ENCODE measurements around the gene RNF5. TPM values are rescaled to one million over a fixed set of nuclear protein-coding genes. Genes with fewer than 3 reads are reported as not detected.
A peak's percentile ranks its signal among the peaks of the same experiment; 100 is the strongest.

The RNF5 gene
- total and polyA plus RNA-seq, 9 of the 15 experiments (the other 6 are each of a cell fraction or from before 2014, with no cell fraction given): 62.2 to 245 (median 129) TPM

DNA sequence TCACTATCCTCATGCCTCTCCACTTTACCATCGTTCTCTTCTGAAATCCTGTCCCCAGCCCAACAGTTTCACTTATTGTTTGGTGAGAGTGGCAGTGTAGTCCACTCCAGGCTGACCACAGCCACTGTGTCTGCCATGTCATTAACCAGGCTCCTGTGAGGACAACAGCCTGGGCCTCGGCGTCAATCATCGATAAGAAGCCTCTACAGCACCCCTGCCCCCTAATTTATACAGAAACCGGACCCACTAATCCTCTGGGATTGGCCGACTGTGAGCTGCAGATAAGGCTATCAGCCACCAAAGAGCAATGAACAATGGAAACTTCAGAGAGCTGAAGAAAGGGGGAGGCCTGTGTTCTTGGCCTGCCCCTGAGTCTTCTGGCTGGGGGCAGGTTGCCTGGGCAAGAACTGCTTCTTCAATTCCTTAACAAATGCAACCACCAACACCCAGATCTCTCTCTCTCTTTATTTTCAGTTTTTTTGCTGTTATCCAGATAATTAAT lies 10.4 kb upstream of the RNF5 start (continued):
- TF ChIP-seq, protein P1, sequence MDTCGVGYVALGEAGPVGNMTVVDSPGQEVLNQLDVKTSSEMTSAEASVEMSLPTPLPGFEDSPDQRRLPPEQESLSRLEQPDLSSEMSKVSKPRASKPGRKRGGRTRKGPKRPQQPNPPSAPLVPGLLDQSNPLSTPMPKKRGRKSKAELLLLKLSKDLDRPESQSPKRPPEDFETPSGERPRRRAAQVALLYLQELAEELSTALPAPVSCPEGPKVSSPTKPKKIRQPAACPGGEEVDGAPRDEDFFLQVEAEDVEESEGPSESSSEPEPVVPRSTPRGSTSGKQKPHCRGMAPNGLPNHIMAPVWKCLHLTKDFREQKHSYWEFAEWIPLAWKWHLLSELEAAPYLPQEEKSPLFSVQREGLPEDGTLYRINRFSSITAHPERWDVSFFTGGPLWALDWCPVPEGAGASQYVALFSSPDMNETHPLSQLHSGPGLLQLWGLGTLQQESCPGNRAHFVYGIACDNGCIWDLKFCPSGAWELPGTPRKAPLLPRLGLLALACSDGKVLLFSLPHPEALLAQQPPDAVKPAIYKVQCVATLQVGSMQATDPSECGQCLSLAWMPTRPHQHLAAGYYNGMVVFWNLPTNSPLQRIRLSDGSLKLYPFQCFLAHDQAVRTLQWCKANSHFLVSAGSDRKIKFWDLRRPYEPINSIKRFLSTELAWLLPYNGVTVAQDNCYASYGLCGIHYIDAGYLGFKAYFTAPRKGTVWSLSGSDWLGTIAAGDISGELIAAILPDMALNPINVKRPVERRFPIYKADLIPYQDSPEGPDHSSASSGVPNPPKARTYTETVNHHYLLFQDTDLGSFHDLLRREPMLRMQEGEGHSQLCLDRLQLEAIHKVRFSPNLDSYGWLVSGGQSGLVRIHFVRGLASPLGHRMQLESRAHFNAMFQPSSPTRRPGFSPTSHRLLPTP (IDR thresholded peaks at IDR 0.05; ENCODE audit: borderline replicate concordance, extremely low read depth, insufficient read length): no peak
- TF ChIP-seq SRSF9 (IDR thresholded peaks at IDR 0.05; ENCODE audit: borderline replicate concordance, low read depth, low read length) (no peak), ILF3 (IDR thresholded peaks at IDR 0.05; ENCODE audit: borderline replicate concordance) (peak; percentile 54; the same call in 1 of the 2 replicates), BRCA1 (IDR thresholded peaks at IDR 0.05) (no peak), BRCA1 (CRISPR knock-in tag; IDR thresholded peaks at IDR 0.05) (no peak), ZNF785 (CRISPR knock-in tag; IDR thresholded peaks at IDR 0.05) (no peak), ATF7 (IDR thresholded peaks at IDR 0.05) (peak; percentile 76), JUND (IDR thresholded peaks at IDR 0.05; ENCODE audit: borderline replicate concordance, low read depth, low read length) (peak; percentile 83), JUND (tag; IDR thresholded peaks at IDR 0.05; ENCODE audit: borderline replicate concordance, low read depth, low read length) (peak; percentile 66; the same call in 1 of the 3 replicates), EGR1 (conservative IDR thresholded peaks at IDR 0.05) (no peak), ZNF311 (CRISPR knock-in tag; IDR thresholded peaks at IDR 0.05) (peak; percentile 41; the same call in 1 of the 2 replicates), PHB2 (IDR thresholded peaks at IDR 0.05; ENCODE audit: low read depth) (peak; percentile 79; the same call in 1 of the 2 replicates), TRIM28 (IDR thresholded peaks at IDR 0.05) (peak; percentile 91; the same call in 1 of the 2 replicates), ZNF197 (CRISPR knock-in tag; IDR thresholded peaks at IDR 0.05; ENCODE audit: low read depth) (peak; percentile 83; the same call in 1 of the 2 replicates), ZNF561 (CRISPR knock-in tag; conservative IDR thresholded peaks at IDR 0.05) (no peak), ZNF766 (CRISPR knock-in tag; conservative IDR thresholded peaks at IDR 0.05) (peak; percentile 95), NCOA1 (IDR thresholded peaks at IDR 0.05; ENCODE audit: low read depth) (peak; percentile 87; the same call in 1 of the 2 replicates), NFIX (CRISPR knock-in tag; IDR thresholded peaks at IDR 0.05; ENCODE audit: low read depth) (no peak)
- TF ChIP-seq, protein P2, sequence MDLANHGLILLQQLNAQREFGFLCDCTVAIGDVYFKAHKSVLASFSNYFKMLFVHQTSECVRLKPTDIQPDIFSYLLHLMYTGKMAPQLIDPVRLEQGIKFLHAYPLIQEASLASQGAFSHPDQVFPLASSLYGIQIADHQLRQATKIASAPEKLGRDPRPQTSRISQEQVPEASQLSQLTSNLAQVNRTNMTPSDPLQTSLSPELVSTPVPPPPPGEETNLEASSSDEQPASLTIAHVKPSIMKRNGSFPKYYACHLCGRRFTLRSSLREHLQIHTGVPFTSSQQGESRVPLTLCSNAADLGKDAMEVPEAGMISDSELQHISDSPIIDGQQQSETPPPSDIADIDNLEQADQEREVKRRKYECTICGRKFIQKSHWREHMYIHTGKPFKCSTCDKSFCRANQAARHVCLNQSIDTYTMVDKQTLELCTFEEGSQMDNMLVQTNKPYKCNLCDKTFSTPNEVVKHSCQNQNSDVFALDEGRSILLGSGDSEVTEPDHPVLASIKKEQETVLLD (IDR thresholded peaks at IDR 0.05): peak; percentile 79
- TF ChIP-seq, protein P3, sequence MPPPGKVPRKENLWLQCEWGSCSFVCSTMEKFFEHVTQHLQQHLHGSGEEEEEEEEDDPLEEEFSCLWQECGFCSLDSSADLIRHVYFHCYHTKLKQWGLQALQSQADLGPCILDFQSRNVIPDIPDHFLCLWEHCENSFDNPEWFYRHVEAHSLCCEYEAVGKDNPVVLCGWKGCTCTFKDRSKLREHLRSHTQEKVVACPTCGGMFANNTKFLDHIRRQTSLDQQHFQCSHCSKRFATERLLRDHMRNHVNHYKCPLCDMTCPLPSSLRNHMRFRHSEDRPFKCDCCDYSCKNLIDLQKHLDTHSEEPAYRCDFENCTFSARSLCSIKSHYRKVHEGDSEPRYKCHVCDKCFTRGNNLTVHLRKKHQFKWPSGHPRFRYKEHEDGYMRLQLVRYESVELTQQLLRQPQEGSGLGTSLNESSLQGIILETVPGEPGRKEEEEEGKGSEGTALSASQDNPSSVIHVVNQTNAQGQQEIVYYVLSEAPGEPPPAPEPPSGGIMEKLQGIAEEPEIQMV (tag; conservative IDR thresholded peaks at IDR 0.05; ENCODE audit: low read depth): peak; percentile 44; the same call in 1 of the 2 replicates
- TF ChIP-seq, protein P4, sequence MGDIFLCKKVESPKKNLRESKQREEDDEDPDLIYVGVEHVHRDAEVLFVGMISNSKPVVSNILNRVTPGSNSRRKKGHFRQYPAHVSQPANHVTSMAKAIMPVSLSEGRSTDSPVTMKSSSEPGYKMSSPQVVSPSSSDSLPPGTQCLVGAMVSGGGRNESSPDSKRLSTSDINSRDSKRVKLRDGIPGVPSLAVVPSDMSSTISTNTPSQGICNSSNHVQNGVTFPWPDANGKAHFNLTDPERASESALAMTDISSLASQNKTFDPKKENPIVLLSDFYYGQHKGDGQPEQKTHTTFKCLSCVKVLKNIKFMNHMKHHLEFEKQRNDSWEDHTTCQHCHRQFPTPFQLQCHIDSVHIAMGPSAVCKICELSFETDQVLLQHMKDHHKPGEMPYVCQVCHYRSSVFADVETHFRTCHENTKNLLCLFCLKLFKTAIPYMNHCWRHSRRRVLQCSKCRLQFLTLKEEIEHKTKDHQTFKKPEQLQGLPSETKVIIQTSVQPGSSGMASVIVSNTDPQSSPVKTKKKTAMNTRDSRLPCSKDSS (IDR thresholded peaks at IDR 0.05; ENCODE audit: low read depth, partially characterized antibody): no peak

All from K562 (cell line).